Measurements from ENCODE around the gene DCANP1. TPM values are rescaled to one million over a fixed set of nuclear protein-coding genes. Genes with fewer than 3 reads are reported as not detected.

The DCANP1 gene
- polyA plus RNA-seq, 1 experiment, result not detected

DNA sequence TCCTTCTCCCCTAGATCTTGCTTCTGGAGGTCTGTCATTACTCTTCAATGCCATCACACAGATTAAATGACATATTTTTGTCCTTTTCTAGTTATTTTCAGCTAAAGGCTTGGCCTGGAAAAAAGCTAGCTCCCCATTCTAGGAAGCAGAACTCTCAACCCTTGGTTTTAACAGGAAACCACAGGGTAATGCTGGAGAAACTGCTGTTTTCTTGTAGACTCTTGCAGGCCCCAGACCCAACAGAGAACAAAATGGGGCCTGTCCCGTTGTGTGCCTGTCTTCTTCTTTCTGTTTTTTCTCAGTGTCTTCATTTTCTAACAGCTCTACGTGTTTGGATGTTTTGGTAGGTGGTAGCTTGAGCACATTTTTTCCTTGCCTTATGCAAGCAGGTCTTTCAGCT lies 21.5 kb downstream of the DCANP1 start:
- TF ChIP-seq, protein P1, sequence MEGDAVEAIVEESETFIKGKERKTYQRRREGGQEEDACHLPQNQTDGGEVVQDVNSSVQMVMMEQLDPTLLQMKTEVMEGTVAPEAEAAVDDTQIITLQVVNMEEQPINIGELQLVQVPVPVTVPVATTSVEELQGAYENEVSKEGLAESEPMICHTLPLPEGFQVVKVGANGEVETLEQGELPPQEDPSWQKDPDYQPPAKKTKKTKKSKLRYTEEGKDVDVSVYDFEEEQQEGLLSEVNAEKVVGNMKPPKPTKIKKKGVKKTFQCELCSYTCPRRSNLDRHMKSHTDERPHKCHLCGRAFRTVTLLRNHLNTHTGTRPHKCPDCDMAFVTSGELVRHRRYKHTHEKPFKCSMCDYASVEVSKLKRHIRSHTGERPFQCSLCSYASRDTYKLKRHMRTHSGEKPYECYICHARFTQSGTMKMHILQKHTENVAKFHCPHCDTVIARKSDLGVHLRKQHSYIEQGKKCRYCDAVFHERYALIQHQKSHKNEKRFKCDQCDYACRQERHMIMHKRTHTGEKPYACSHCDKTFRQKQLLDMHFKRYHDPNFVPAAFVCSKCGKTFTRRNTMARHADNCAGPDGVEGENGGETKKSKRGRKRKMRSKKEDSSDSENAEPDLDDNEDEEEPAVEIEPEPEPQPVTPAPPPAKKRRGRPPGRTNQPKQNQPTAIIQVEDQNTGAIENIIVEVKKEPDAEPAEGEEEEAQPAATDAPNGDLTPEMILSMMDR (IDR thresholded peaks at IDR 0.05; ENCODE audit: low read depth, low read length), result no peak
- POLR2A ChIA-PET, result no interaction called here
- Histone ChIP-seq H3K4me3 (ENCODE audit: low read depth, low read length) (no peak overlapping the region), H3K27ac (ENCODE audit: low read depth, low read length) (no peak overlapping the region), H3K27me3 (ENCODE audit: control insufficient read depth, insufficient read depth, low read length) (peaks cover 2% of the 10 kb centered on the region), H3K9me3 (ENCODE audit: control insufficient read depth, insufficient read depth, low read length) (peaks cover 10% of the 10 kb centered on the region)
- DNase-seq (ENCODE audit: low read depth, low spot score), result no peak
- CTCF ChIA-PET, result interaction anchor here (0.6 to 4.1 kb wide), 31 partner anchors 9 to 1040 kb away, joined by 3 to 77 read pairs (median 4); no protein-coding TSS in a partner anchor

DNA sequence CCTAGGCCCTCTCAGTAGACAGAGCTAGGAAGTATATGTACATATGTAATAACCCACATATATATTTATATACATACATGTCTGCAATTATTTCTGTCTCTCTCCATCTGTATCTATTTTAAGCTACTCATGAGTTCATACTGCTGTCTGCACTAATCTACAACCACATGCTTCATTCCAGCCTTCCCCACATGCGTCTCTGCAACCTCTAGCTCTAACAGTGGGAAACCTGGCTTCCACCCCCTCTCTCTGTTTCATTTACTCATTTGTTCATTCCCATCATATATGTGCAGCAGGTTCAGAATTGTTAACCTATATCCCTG lies 23.3 kb downstream of the DCANP1 start:
- ChIA-PET CTCF (interaction anchor here (0.7 to 4.1 kb wide), 5 partner anchors 13 to 142 kb away, joined by 3 to 77 read pairs (median 6); no protein-coding TSS in a partner anchor), POLR2A (no interaction called here)
- no peak overlapping the region for H3K27ac ChIP-seq (ENCODE audit: low read depth, low read length)

DNA sequence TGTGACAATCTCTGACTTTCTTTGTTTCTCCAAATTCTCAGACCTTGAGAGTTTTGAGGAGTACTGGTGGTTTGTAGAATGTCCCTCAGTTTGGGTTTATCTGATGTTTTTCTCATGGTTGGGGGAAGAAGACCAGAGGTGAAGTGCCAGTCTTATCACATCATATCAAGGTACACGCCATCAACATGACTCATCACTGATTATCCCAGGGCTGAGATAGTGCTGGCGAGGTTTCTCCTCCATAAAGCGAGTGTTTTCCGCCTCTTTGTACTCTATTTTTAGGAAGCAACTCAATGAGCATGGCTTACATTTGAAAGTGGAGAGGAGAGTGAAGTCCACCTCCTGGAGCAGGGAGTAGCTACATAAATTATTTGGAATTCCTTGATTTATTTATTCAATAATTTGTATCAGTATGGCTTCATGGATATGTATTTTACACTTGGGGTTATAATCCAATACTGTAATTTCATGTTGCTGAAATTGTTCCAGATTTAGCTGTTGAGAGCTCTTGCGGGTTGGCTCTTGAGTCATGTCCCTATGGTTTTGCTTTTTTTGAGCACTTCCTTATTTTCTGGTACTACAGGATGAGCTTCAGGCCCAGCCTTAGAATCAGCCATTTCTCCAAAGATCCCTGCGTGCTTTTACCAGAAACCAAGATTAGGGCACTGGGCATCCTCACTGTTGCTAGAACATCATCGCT lies 23.9 kb downstream of the DCANP1 start:
- ChIA-PET POLR2A (no interaction called here), CTCF (interaction anchor here (0.7 to 4.1 kb wide), 4 partner anchors 15 to 143 kb away, joined by 3 to 77 read pairs (median 4); no protein-coding TSS in a partner anchor)
- DNase-seq (ENCODE audit: low read depth, low spot score), result no peak
- Histone ChIP-seq H3K9me3 (ENCODE audit: control insufficient read depth, insufficient read depth, low read length) (no peaks in the 10 kb centered on the region), H3K27me3 (ENCODE audit: control insufficient read depth, insufficient read depth, low read length) (peaks cover 15% of the 10 kb centered on the region), H3K27ac (ENCODE audit: low read depth, low read length) (no peak overlapping the region), H3K4me3 (ENCODE audit: low read depth, low read length) (no peak overlapping the region)
- TF ChIP-seq, protein P1 (IDR thresholded peaks at IDR 0.05; ENCODE audit: low read depth, low read length), result no peak

More for the DNA sequence above, 23.3 kb downstream of the DCANP1 start:
- TF ChIP-seq, protein P1 (IDR thresholded peaks at IDR 0.05; ENCODE audit: low read depth, low read length), result no peak
- Histone ChIP-seq H3K9me3 (ENCODE audit: control insufficient read depth, insufficient read depth, low read length) (peaks cover 5% of the 10 kb centered on the region; the same call in 1 of the 2 replicates), H3K4me3 (ENCODE audit: low read depth, low read length) (no peak overlapping the region), H3K27me3 (ENCODE audit: control insufficient read depth, insufficient read depth, low read length) (peaks cover 10% of the 10 kb centered on the region)
- DNase-seq (ENCODE audit: low read depth, low spot score), result no peak

DNA sequence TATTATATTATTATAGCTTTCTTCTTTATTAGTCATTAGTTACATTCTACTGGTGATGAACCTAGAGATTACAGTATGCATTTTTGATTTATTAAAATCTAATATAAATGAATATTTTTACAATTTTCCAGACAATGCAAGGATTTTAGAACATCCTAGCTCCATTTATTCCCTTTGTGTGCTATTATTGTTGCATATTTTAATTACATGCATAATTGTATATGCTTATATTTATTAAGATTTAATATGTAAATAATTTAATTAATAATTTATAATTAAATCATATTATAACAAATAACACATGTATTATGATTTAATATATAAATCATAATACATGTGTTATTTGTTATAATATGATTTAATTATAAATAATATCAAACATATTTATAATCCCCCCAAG lies 24.7 kb downstream of the DCANP1 start:
- Histone ChIP-seq H3K27me3 (ENCODE audit: control insufficient read depth, insufficient read depth, low read length) (peaks cover 20% of the 10 kb centered on the region), H3K4me3 (ENCODE audit: low read depth, low read length) (no peak overlapping the region), H3K9me3 (ENCODE audit: control insufficient read depth, insufficient read depth, low read length) (no peaks in the 10 kb centered on the region), H3K27ac (ENCODE audit: low read depth, low read length) (no peak overlapping the region)
- CTCF ChIA-PET, result no interaction called here
- POLR2A ChIA-PET, result interaction anchor here (0.6 kb wide), 1 partner anchor 284 kb away, joined by 3 read pairs; no protein-coding TSS in a partner anchor
- no peak for DNase-seq (ENCODE audit: low read depth, low spot score)
- TF ChIP-seq, protein P1 (IDR thresholded peaks at IDR 0.05; ENCODE audit: low read depth, low read length), result no peak

DNA sequence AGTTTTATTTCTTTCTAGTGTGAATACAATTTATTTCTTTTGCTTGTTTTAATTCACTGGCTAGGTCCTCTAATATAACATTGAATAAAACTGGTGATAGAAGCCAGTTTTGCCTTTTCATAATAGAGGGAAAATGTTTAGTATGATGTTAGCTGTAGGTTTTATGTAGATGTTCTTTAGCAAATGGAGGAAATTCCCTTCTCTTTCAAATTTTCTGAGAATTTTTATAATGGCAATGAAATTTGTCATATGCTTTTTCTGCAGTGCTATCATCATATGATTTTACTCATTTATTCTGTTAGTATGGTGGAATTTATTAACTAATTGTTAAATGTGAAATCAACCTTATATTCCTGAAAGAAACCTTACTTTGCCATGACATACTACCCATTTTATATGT lies 30.1 kb downstream of the DCANP1 start:
- Histone ChIP-seq H3K27me3 (ENCODE audit: control insufficient read depth, insufficient read depth, low read length) (peaks cover 28% of the 10 kb centered on the region), H3K9me3 (ENCODE audit: control insufficient read depth, insufficient read depth, low read length) (no peaks in the 10 kb centered on the region), H3K4me3 (ENCODE audit: low read depth, low read length) (no peak overlapping the region), H3K27ac (ENCODE audit: low read depth, low read length) (no peak overlapping the region)
- POLR2A ChIA-PET, result no interaction called here
- CTCF ChIA-PET, result interaction anchor here (2.3 kb wide), 1 partner anchor 9 kb away, joined by 11 read pairs; no protein-coding TSS in a partner anchor
- DNase-seq (ENCODE audit: low read depth, low spot score), result no peak
- TF ChIP-seq, protein P1 (IDR thresholded peaks at IDR 0.05; ENCODE audit: low read depth, low read length), result no peak

All from AG04450 (cell line).